BJ (cell line): ENCODE data around the gene P3H2. TPM values are rescaled to one million over a fixed set of nuclear protein-coding genes. Genes with fewer than 3 reads are reported as not detected.
"Not testable (repeated sequence)": the region's sequence is repeated elsewhere in the genome, so short reads cannot be mapped to it uniquely, and the experiment has no call there.

ENCODE experiments used
- CTCF ChIA-PET: fragments of 350-600 bp; formaldehyde crosslinking; extraction: SDS; loops from one replicate; lab custom pipeline; 2021; ENCODE audit warnings: antibody characterized with exemption, inconsistent platforms; lab: Yijun Ruan, JAX
- POLR2A ChIA-PET: fragments of 300-600 bp; sonication (Branson Sonifier 250); formaldehyde crosslinking; extraction: SDS; loops from one replicate; lab custom pipeline; 2021; ENCODE audit warnings: antibody characterized with exemption; lab: Charles Lee
- DNase-seq: peaks from one replicate; pipeline ENCODE4 v3.0.0-alpha.2; 2011; ENCODE audit warnings: low read depth
- H3K27me3 ChIP-seq: 2 replicates; pipeline ENCODE4 v1.6.0; 2011; ENCODE audit warnings: low read length; ENCODE audit not compliant: control insufficient read depth, insufficient read depth
- H3K36me3 ChIP-seq: 2 replicates; pipeline ENCODE4 v1.5.1; 2011; ENCODE audit warnings: low read length; ENCODE audit not compliant: control insufficient read depth, insufficient read depth
- H3K4me3 ChIP-seq: 2 replicates; pipeline ENCODE4 v1.5.1; 2011; ENCODE audit warnings: low read depth, mild to moderate bottlenecking, control low read depth, low read length
- polyA plus RNA-seq: library from polyadenylated mRNA; depleted of rRNA; stranded (reverse); fragments of >200 nt; gene quantifications from 2 replicates; pipeline ENCODE4 v1.2.3, GENCODE V29; 2011
- TF ChIP-seq, protein P1 (sequence below): IDR thresholded peaks from 2 replicates; pipeline ENCODE4 v1.5.1; 2011; ENCODE audit warnings: low read depth, mild to moderate bottlenecking, control low read depth, inconsistent platforms, low read length, moderate library complexity; ENCODE audit not compliant: insufficient read depth

Gene P3H2
- polyA plus RNA-seq, 1 experiment: 13.5 TPM

DNA sequence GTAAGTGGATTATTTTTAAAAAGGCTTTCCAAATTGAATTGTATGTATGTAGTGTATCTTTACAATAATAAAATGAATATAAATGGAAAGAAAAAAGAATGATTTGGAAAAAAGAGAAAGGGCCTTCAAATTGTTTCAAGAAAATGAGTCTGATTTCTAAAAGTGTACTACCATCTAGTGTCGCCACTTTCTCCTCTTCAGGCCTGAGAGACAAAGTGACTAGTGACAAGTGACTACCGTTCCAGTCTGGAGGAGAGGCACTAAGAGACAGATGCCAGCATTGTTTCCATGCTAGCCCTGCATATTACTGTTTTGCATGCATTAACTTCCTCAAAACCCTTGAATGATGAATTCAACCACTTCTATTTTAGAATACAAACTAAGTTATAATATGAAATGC, 39.3 kb downstream of the P3H2 start:
- POLR2A ChIA-PET: no interaction called here
- H3K36me3 ChIP-seq: no peaks in the 10 kb centered on the region
- DNase-seq: no peak
- no peak overlapping the region for H3K4me3 ChIP-seq
- H3K27me3 ChIP-seq: no peaks in the 10 kb centered on the region
- TF ChIP-seq, protein P1, sequence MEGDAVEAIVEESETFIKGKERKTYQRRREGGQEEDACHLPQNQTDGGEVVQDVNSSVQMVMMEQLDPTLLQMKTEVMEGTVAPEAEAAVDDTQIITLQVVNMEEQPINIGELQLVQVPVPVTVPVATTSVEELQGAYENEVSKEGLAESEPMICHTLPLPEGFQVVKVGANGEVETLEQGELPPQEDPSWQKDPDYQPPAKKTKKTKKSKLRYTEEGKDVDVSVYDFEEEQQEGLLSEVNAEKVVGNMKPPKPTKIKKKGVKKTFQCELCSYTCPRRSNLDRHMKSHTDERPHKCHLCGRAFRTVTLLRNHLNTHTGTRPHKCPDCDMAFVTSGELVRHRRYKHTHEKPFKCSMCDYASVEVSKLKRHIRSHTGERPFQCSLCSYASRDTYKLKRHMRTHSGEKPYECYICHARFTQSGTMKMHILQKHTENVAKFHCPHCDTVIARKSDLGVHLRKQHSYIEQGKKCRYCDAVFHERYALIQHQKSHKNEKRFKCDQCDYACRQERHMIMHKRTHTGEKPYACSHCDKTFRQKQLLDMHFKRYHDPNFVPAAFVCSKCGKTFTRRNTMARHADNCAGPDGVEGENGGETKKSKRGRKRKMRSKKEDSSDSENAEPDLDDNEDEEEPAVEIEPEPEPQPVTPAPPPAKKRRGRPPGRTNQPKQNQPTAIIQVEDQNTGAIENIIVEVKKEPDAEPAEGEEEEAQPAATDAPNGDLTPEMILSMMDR: no peak
- CTCF ChIA-PET: interaction anchor here (1.3 kb wide), 1 partner anchor 117 kb away, joined by 5 read pairs; no protein-coding TSS in a partner anchor

DNA sequence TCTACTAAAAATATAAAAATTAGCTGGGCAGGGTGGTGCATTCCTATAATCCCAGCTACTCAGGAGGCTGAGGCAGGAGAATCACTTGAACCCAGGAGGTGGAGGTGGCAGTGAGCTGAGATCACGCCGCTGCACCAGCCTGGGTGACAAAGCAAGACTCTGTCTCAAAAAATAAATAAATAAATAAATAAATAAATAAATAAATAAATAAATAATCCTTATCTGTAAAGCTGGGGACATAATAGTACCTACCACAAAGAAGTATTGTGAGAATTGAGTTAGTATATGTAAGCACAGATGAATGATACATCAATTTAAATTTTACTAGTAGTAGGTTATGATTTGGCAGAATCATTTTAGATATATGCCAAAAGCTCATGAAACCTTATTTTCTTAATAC, 41.5 kb downstream of the P3H2 start:
- DNase-seq, H3K36me3 ChIP-seq, H3K27me3 ChIP-seq, POLR2A ChIA-PET, H3K4me3 ChIP-seq: not testable (repeated sequence)
- CTCF ChIA-PET: interaction anchor here (1.2 kb wide), 1 partner anchor 14 kb away, joined by 3 read pairs; no protein-coding TSS in a partner anchor

DNA sequence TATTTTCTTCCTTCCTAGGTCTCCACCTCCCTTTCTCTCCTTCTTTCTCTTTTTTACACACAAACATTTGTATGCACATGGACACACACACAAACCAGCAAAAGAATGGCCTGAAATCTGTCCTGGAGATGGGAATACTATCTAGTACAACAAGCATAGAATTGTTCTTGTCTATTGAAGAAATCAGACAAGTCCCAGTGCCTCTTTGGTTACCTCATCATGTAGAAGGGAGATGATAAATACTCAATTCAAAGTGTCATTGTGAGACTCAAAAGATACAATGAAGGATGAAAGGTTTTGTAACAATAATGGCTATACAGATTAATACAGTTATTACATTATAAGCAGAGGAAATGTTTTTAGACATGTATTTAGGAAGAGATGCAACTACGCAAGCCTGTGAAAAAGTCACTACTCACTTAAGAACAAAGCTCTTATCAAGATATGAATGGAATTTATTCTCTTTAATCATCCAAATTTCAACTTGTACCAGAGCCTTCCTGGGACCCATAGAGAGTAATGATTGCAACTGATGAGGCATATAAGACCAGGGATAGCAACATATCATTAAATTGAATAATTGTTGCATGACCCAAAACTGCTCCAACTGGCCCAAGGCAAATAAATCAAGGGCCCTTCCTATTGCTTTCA, 43.2 kb downstream of the P3H2 start:
- TF ChIP-seq, protein P1: no peak
- POLR2A ChIA-PET: interaction anchor here (0.9 to 1.0 kb wide), 2 partner anchors 13 to 15 kb away, joined by 3 to 10 read pairs; no protein-coding TSS in a partner anchor
- CTCF ChIA-PET: interaction anchor here (0.9 to 1.2 kb wide), 2 partner anchors 20 to 44 kb away, joined by 3 read pairs; no protein-coding TSS in a partner anchor
- H3K27me3 ChIP-seq: no peaks in the 10 kb centered on the region
- no peak overlapping the region for H3K4me3 ChIP-seq
- H3K36me3 ChIP-seq: no peaks in the 10 kb centered on the region
- no peak for DNase-seq

DNA sequence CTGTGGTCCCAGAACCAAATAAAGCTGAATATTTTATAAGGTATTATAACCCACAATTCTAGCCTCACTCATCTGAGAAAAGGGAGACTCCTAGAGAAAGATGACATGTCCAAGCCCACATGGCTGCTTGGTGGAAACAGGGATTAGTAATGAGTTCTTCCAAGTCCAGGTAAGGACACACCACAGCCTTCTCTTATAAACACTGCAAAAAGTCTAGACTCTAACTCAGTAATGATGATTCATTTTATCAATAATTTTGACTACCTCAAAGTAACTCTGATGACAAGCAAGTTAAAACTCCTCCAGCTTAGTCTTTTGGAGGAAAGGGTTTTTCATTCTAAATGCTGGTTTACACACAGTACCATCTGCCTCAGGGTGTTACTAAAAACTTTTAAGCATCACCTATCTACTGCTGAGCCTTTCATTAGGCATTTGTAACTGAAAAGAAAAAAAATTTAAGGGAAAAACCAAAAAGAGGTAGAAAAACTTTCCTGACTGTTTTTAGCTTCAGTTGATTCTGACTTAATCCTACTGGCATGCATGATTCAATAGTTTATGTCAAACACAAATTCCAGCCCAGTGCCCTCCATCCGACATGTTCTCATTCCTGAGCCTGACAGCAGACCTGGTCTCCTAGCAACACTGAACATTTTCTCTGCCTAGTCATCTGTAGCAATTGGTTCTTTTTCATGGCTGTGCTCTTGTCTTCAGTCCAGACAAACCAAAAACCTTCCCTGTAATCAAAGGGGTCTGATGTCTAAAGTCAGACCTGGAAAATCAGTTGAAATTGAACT, 43.9 kb downstream of the P3H2 start:
- TF ChIP-seq, protein P1: no peak
- ChIA-PET POLR2A (interaction anchor here (0.9 to 1.0 kb wide), 2 partner anchors 13 to 15 kb away, joined by 3 to 10 read pairs; no protein-coding TSS in a partner anchor), CTCF (interaction anchor here (0.9 to 1.2 kb wide), 3 partner anchors 9 to 43 kb away, joined by 3 read pairs; no protein-coding TSS in a partner anchor)
- peak; percentile 96 for DNase-seq
- Histone ChIP-seq H3K4me3 (no peak overlapping the region), H3K36me3 (no peaks in the 10 kb centered on the region), H3K27me3 (no peaks in the 10 kb centered on the region)

DNA sequence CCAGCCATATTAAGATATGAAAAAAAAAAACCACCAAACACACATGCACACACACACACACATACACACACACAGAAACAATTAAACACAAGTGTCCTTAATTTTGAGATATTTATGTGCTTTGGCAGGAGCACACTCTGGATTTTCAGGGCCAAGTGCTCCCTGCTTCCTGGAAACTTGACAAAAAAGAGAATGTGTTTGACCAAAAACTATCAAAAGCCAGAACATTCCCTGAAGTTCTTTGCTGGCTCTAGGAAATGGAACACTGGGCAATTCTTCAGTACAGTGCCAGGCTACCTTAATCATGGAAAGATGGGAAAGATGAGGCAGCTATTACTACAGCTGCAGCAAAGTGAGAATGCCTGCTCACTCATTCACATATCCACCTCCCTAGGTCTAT, 44.6 kb downstream of the P3H2 start:
- CTCF ChIA-PET: interaction anchor here (0.9 to 1.2 kb wide), 3 partner anchors 9 to 43 kb away, joined by 3 read pairs; no protein-coding TSS in a partner anchor
- TF ChIP-seq, protein P1: no peak
- POLR2A ChIA-PET: no interaction called here
- H3K27me3 ChIP-seq: no peaks in the 10 kb centered on the region
- no peak overlapping the region for H3K4me3 ChIP-seq
- H3K36me3 ChIP-seq: no peaks in the 10 kb centered on the region
- no peak for DNase-seq
